Right lobe of liver (tissue), 6 donors: ENCODE measurements around the gene GNPTAB. TPM values are rescaled to one million over a fixed set of nuclear protein-coding genes. Genes with fewer than 3 reads are reported as not detected.

Experiments
- ATAC-seq, 4 donors: fragments of 200-7000 bp; cut with Tn5 transposase; one replicate each; pipeline ENCODE4 v1.9.1; 2020; ENCODE audit warnings: mild to moderate bottlenecking in 4 of 4, moderate library complexity in 4 of 4
- DNase-seq, 3 donors: peaks; one replicate each; pipeline ENCODE4 v3.0.0-alpha.2; 2020
- H3K27ac ChIP-seq, 3 donors: fragments of 200-600 bp; one replicate each; pipeline ENCODE4 v1.8.0; 2022
- H3K27me3 ChIP-seq, 2 donors: fragments of 200-600 bp; one replicate each; pipeline ENCODE4 v1.8.0; 2022
- H3K36me3 ChIP-seq, 4 donors: fragments of 200-600 bp; sonication (generic) in 1 of 4; one replicate each; pipeline versions ENCODE4 v1.5.1 to v1.8.0; 2017 to 2022; ENCODE audit warnings: control low read depth in 1 of 4
- H3K4me1 ChIP-seq, 4 donors: fragments of 200-600 bp; sonication (generic) in 1 of 4; one replicate each; pipeline versions ENCODE4 v1.5.1 to v1.8.0; 2017 to 2022; ENCODE audit warnings: control low read depth in 1 of 4
- H3K4me3 ChIP-seq, 3 donors: fragments of 200-600 bp; one replicate each; pipeline ENCODE4 v1.8.0; 2022
- H3K9me3 ChIP-seq, 4 donors: fragments of 200-600 bp; sonication (generic) in 1 of 4; one replicate each; pipeline versions ENCODE4 v1.5.1 to v1.8.0; 2017 to 2022; ENCODE audit warnings: control low read depth in 1 of 4
- POLR2A ChIP-seq: fragments of 450-650 bp; IDR thresholded peaks from one replicate; pipeline ENCODE4 v1.6.1; 2017; ENCODE audit warnings: antibody characterized with exemption, mild to moderate bottlenecking
- WGBS: methylation state at CpG from one replicate; pipeline ENCODE4 v1.1.6; 2018; ENCODE audit warnings: low coverage, low lambda C conversion rate; ENCODE audit not compliant: insufficient coverage; ENCODE audit errors: missing lambda C conversion rate; 5-methylcytosine and 5-hydroxymethylcytosine counted together
- intact Hi-C, 2 donors: fragments of 100-400 bp; cut with DNase I; formaldehyde crosslinking; loops; one replicate each; pipeline versions ENCODE4 v1.11.2 to v1.14.1; 2022
- total RNA-seq, 6 experiments: library from RNA; depleted of rRNA in 2 of 6; stranded (reverse); fragments of >200 nt in 2 of 6; fragmentation: NEBNext Ultra II Directional in 3 of 6; extraction: Animal tissue kit (Norgen Biotek cat#: 25700) in 3 of 6; gene quantifications; one replicate each; pipeline versions ENCODE4 v1.1.0 to v1.2.4, GENCODE V29; 2016 to 2023
- TF ChIP-seq, protein P1 (sequence below), 4 donors: fragments of 200-600 bp in 3 of 4; fragments of 450-650 bp in 1 of 4; IDR thresholded peaks; one replicate each; pipeline versions ENCODE4 v1.5.1 to v1.8.0; 2016 to 2022; ENCODE audit warnings: antibody characterized with exemption in 4 of 4, mild to moderate bottlenecking in 2 of 4
- donor health status: DM: no; HTN: yes; CAD: no.
- donor health status: DM: no; HTN: no; CAD: no.
- donor health status: DM: no; HTN: no; CAD: no.
- donor health status: DM: no; HTN: yes; CAD: no.
- donor health status: DM: no; HTN: yes; CAD: no.

The GNPTAB gene
- total RNA-seq, 6 experiments from 2014 or later: 8.8 to 17.4 (median 14.1) TPM

DNA sequence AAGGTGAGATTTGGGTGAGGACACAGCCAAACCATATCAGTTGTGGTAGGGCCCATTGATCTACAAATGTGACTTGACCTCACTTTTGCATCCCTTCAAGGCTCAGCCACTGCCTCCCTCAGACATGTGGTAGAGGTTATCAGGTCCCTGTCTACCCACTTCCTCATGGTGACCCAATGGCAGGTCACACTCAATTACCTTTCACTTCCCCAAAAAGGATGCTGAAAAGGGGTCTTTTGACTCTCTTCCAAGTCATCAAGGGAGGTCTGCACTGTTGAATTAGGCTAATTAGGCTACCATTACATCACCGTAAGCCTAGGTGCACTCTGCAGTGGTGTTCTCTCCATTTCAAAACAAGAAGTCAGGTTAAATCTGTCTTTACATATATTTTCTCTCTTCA is 24.0 kb upstream of the GNPTAB start:
- ATAC-seq (no peak), DNase-seq (no peak)
- Histone ChIP-seq H3K36me3 (no peaks in the 10 kb centered on the region), H3K9me3 (no peaks in the 10 kb centered on the region), H3K4me1 (no peaks in the 10 kb centered on the region), H3K27me3 (no peaks in the 10 kb centered on the region), H3K4me3 (no peak overlapping the region), H3K27ac (no peak overlapping the region)
- TF ChIP-seq, protein P1, sequence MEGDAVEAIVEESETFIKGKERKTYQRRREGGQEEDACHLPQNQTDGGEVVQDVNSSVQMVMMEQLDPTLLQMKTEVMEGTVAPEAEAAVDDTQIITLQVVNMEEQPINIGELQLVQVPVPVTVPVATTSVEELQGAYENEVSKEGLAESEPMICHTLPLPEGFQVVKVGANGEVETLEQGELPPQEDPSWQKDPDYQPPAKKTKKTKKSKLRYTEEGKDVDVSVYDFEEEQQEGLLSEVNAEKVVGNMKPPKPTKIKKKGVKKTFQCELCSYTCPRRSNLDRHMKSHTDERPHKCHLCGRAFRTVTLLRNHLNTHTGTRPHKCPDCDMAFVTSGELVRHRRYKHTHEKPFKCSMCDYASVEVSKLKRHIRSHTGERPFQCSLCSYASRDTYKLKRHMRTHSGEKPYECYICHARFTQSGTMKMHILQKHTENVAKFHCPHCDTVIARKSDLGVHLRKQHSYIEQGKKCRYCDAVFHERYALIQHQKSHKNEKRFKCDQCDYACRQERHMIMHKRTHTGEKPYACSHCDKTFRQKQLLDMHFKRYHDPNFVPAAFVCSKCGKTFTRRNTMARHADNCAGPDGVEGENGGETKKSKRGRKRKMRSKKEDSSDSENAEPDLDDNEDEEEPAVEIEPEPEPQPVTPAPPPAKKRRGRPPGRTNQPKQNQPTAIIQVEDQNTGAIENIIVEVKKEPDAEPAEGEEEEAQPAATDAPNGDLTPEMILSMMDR (IDR thresholded peaks at IDR 0.05): no peak
- TF ChIP-seq POLR2A: no peak
- 77% methylated on average over 1 of the region's 1 CpG for WGBS
- intact Hi-C loops: no loop called here

DNA sequence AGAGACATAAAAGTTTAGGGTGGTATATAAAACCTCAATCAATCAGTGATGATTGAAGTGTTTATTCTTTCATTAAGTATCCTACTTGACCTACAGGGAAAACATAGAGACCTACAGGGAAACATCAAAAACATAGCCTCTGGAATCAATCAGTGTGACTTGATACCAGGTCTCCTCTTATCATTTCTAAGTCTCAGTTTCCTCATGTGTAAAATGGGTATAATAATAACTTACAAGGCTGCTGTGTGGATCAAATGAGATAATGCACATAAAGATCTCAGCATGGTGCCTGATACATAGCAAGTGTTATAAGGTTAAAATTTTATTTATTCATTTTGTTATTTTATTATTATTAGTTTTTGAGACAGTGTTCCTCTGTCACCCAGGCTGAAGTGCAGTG is 22.2 kb upstream of the GNPTAB start:
- Histone ChIP-seq H3K4me3 (no peak overlapping the region), H3K27me3 (no peaks in the 10 kb centered on the region), H3K4me1 (no peaks in the 10 kb centered on the region), H3K27ac (no peak overlapping the region), H3K9me3 (no peaks in the 10 kb centered on the region), H3K36me3 (no peaks in the 10 kb centered on the region)
- TF ChIP-seq, protein P1 (IDR thresholded peaks at IDR 0.05): no peak
- no peak for TF ChIP-seq POLR2A
- intact Hi-C loops: no loop called here
- DNase-seq (no peak), ATAC-seq (no peak)

DNA sequence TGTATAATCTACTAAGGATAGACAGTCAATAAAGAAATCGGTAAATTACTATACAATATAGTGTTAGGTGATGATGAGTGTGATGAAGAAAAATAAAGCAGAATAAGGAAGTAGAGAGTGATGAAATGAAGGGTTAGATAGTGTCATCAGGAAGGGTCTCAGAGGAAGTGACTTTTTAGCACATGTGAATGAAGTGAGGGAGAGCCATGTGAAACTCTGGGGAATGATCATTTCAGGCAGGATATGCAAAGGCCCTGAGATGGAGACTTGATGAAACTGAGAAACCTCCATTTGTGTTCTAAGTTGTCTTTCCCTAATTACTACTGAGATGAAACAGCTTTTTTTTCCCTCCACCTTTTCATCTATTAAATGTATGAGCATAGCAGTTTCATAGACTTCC is 19.4 kb upstream of the GNPTAB start:
- Histone ChIP-seq H3K9me3 (no peaks in the 10 kb centered on the region), H3K4me1 (no peaks in the 10 kb centered on the region), H3K4me3 (no peak overlapping the region), H3K27me3 (no peaks in the 10 kb centered on the region), H3K36me3 (no peaks in the 10 kb centered on the region), H3K27ac (no peak overlapping the region)
- 71% methylated on average over 1 of the region's 1 CpG for WGBS
- intact Hi-C loops: no loop called here
- DNase-seq: no peak
- peak in 3 of 4 donors; percentile 19 to 34 (median 20) for ATAC-seq
- TF ChIP-seq, protein P1 (IDR thresholded peaks at IDR 0.05): no peak
- no peak for TF ChIP-seq POLR2A

DNA sequence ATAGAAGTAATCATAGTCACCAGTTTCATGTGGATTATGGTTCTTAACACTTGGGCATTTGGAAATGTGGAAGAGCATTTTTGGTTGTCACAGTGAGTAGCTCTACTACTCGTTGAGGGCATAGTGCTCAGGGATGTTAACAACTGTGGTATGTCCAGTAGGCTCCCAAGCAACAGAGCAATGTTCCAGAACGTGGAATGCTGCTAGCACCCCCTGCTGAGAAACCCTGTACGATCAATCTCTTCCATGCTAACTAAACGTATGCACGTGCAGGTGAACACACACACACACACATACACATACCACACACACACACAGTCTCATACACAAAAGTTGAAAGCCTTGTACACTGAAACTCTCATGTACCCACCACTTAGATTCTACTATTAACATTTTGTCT is 16.6 kb upstream of the GNPTAB start:
- WGBS: 45% methylated on average over 1 of the region's 5 CpGs
- ATAC-seq (no peak), DNase-seq (no peak)
- no peaks in the 10 kb centered on the region for H3K36me3 ChIP-seq
- no peak overlapping the region for H3K27ac ChIP-seq
- no peaks in the 10 kb centered on the region for H3K27me3 ChIP-seq
- H3K4me3 ChIP-seq: no peak overlapping the region
- intact Hi-C loops: no loop called here
- H3K4me1 ChIP-seq: no peaks in the 10 kb centered on the region
- no peaks in the 10 kb centered on the region for H3K9me3 ChIP-seq
- no peak for TF ChIP-seq POLR2A
- TF ChIP-seq, protein P1 (IDR thresholded peaks at IDR 0.05): no peak

DNA sequence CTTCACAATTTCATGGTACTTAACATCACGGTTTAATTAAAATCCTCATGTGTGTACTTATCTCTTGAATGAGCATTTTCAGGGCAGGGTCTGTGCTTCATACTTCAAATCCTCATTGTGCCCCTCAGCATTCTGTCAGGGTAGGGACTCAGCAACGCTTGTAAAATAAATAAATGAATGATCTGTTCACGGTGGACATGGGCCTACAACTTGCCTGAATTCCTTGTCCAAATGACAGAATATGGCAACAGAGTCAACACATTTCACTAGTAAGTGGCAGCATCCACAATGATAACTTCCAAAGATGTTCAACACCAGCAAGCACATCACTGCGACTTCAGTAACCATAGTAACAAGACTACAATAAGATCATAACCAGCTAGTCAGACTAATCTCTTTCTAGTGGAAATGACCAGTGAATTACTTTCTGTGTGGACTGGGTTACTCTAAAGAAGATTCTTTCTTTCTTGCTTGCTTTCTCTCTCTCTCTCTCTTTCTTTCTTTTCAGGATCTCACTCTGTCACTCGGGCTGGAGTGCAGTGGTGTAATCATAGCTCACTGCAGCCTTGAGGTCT is 14.5 kb upstream of the GNPTAB start:
- no peaks in the 10 kb centered on the region for H3K4me1 ChIP-seq
- no peak overlapping the region for H3K4me3 ChIP-seq
- no peak for ATAC-seq
- no peak for DNase-seq
- H3K9me3 ChIP-seq: no peaks in the 10 kb centered on the region
- no peak overlapping the region for H3K27ac ChIP-seq
- TF ChIP-seq POLR2A: no peak
- TF ChIP-seq, protein P1 (IDR thresholded peaks at IDR 0.05): no peak
- WGBS: 67% methylated on average over 5 of the region's 5 CpGs
- no peaks in the 10 kb centered on the region for H3K27me3 ChIP-seq
- no peaks in the 10 kb centered on the region for H3K36me3 ChIP-seq
- intact Hi-C loops: no loop called here
